AG04450 (cell line): ENCODE data around the gene ZDBF2. TPM values are rescaled to one million over a fixed set of nuclear protein-coding genes. Genes with fewer than 3 reads are reported as not detected.
"Not testable (repeated sequence)": the region's sequence is repeated elsewhere in the genome, so short reads cannot be mapped to it uniquely, and the experiment has no call there.

Source experiments
- CTCF ChIA-PET: fragments of 300-600, 350-600 bp; formaldehyde crosslinking; extraction: SDS; loops from one replicate; lab custom pipeline; 2022; ENCODE audit warnings: antibody characterized with exemption, inconsistent platforms; lab: Charles Lee
- POLR2A ChIA-PET: fragments of 350-600 bp; formaldehyde crosslinking; extraction: SDS; loops from one replicate; lab custom pipeline; 2021; ENCODE audit warnings: antibody characterized with exemption, inconsistent platforms; lab: Yijun Ruan, JAX
- DNase-seq: peaks from one replicate; pipeline ENCODE4 v3.0.0-alpha.2; 2011; ENCODE audit warnings: low read depth, low spot score
- H3K27ac ChIP-seq: one replicate; pipeline ENCODE4 v1.5.1; 2012; ENCODE audit warnings: low read depth, low read length, control low read depth
- H3K27me3 ChIP-seq: one replicate; pipeline ENCODE4 v1.6.0; 2012; ENCODE audit warnings: low read length; ENCODE audit not compliant: control insufficient read depth, insufficient read depth
- H3K4me3 ChIP-seq: 2 replicates; pipeline ENCODE4 v1.5.1; 2011; ENCODE audit warnings: mild to moderate bottlenecking, low read depth, low read length, control low read depth
- H3K9me3 ChIP-seq: 2 replicates; pipeline ENCODE4 v1.5.1; 2012; ENCODE audit warnings: low read length; ENCODE audit not compliant: control insufficient read depth, insufficient read depth
- CTCF ChIP-seq: IDR thresholded peaks from 2 replicates; pipeline ENCODE4 v1.5.1; 2011; ENCODE audit warnings: low read depth, low read length, control low read depth, inconsistent platforms
- polyA plus RNA-seq: library from polyadenylated mRNA; depleted of rRNA; stranded (reverse); fragments of >200 nt; gene quantifications from 2 replicates; pipeline ENCODE4 v1.2.3, GENCODE V29; 2011

The ZDBF2 gene
- polyA plus RNA-seq, 1 experiment: 8.1 TPM

- DNase-seq: no peak
- Histone ChIP-seq H3K27me3 (peaks cover 40% of the 10 kb centered on the region), H3K4me3 (no peak overlapping the region), H3K9me3 (no peaks in the 10 kb centered on the region; the same call in 1 of the 2 replicates), H3K27ac (no peak overlapping the region)
- ChIA-PET CTCF (no interaction called here), POLR2A (no interaction called here)
- no peak for TF ChIP-seq CTCF
Measured at GRCh38 chr2:206255003-206255402, 19.5 kb upstream of the ZDBF2 start.

- H3K27me3 ChIP-seq: peaks cover 48% of the 10 kb centered on the region
- POLR2A ChIA-PET: no interaction called here
Measured at GRCh38 chr2:206256706-206257205, 17.7 kb upstream of the ZDBF2 start.

GRCh38 chr2:206257350-206257749, 17.1 kb upstream of the ZDBF2 start:
- Histone ChIP-seq H3K4me3 (no peak overlapping the region), H3K27ac (no peak overlapping the region), H3K9me3 (no peaks in the 10 kb centered on the region), H3K27me3 (peaks cover 50% of the 10 kb centered on the region)
- ChIA-PET POLR2A (no interaction called here), CTCF (no interaction called here)
- DNase-seq: no peak
- TF ChIP-seq CTCF: no peak

More at GRCh38 chr2:206256706-206257205, 17.7 kb upstream of the ZDBF2 start:
- Histone ChIP-seq H3K27ac (no peak overlapping the region), H3K4me3 (no peak overlapping the region), H3K9me3 (no peaks in the 10 kb centered on the region)
- CTCF ChIA-PET: no interaction called here
- TF ChIP-seq CTCF: no peak
- DNase-seq: no peak

GRCh38 chr2:206257861-206258260, 16.6 kb upstream of the ZDBF2 start:
- H3K27ac ChIP-seq: no peak overlapping the region
- H3K27me3 ChIP-seq: peaks cover 49% of the 10 kb centered on the region
- ChIA-PET CTCF (interaction anchor here (2.4 kb wide), 1 partner anchor 93 kb away, joined by 12 read pairs; no protein-coding TSS in a partner anchor), POLR2A (interaction anchor here (0.5 kb wide), 1 partner anchor 187 kb away, joined by 6 read pairs; no protein-coding TSS in a partner anchor)
- no peak for TF ChIP-seq CTCF
- no peak overlapping the region for H3K4me3 ChIP-seq
- H3K9me3 ChIP-seq: no peaks in the 10 kb centered on the region
- DNase-seq: no peak

GRCh38 chr2:206258615-206259014, 15.8 kb upstream of the ZDBF2 start:
- not testable (repeated sequence) for DNase-seq, H3K9me3 ChIP-seq, H3K4me3 ChIP-seq, H3K27ac ChIP-seq
- ChIA-PET POLR2A (interaction anchor here (0.5 kb wide), 1 partner anchor 188 kb away, joined by 6 read pairs; no protein-coding TSS in a partner anchor), CTCF (interaction anchor here (2.4 kb wide), 1 partner anchor 94 kb away, joined by 12 read pairs; no protein-coding TSS in a partner anchor)
- peaks cover 50% of the 10 kb centered on the region for H3K27me3 ChIP-seq
